Activated CD4-positive, CD25-positive, alpha-beta regulatory T cell treated with anti-CD3 and anti-CD28 coated beads, Interleukin-2, amount 50 U/mL, for 24 hours (primary cell): ENCODE measurements around the gene CPTP.

Source experiments
- ATAC-seq, 2 donors: fragments of 150-1000 bp; cut with Tn5 transposase; one replicate each; pipeline ENCODE4 v1.10.0; 2021; ENCODE audit warnings: mild to moderate bottlenecking in 1 of 2, moderate library complexity in 1 of 2

The CPTP gene

DNA sequence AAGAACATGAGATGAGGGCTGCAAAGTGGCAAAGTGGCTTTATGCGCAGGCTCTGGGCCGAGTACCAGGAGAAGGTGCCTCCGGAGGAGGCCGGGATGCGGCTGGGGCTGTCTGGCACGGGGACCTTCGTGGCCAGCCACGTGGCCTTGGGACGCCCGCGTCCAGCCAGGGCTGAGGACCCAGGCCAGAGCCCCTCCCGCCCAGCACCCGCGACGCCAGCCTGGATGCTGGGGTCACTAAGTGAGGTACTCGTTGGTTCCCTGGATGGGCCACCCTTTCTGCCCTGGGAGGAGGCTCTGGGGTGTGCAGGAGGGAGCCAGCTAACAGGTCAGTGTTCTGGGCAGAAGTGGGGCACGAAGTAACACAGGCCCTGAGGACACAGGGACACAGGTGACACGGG lies 31.8 kb upstream of the CPTP start:
- ATAC-seq: no peak

DNA sequence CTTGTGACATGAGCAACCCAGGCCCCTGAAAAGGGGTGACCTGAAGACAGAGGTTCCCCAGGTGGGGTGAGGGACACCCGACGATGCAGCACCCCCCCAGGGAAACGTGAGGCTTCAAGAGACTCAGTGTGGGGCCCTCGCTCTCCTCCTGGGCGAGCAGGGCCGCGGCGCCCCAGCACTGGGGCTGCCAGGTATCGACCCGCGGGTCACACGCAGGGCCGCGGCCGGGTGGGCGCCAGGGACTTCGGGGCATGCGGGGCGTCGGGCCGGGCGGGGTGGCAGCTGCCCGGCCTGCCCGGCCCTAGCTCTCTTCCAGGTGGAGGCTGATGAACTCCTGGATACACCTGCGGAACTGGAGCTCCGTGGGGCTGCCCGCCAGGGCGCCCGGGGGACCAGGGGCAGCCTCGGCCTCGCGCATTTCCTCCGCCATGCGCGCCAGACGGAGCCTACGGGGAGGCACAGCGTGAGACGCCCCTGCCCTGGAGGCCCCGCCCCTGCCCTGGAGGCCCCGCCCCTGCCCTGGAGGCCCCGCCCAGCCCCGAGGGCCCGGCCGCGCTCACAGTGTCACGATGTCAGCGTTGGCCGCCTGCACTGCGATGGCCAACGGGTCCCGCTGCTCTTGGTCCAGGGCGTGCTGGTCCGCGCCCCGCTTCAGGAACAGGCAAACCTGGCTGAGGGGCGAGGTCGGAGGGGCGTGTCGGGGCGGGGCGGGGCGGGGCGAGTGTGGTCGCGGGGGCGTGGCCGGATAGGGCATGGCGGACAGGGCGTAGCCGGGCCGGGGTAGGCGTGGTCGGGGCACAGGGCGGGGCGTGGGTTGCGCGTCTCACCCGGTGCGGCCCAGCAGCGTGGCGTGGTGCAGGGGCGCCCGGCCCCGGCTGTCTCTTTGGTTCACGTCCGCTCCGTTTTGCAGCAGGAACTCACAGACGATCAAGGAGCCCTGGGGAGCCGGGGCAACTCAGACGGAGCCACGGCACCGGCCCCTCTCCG lies 31.0 kb upstream of the CPTP start:
- no peak for ATAC-seq

DNA sequence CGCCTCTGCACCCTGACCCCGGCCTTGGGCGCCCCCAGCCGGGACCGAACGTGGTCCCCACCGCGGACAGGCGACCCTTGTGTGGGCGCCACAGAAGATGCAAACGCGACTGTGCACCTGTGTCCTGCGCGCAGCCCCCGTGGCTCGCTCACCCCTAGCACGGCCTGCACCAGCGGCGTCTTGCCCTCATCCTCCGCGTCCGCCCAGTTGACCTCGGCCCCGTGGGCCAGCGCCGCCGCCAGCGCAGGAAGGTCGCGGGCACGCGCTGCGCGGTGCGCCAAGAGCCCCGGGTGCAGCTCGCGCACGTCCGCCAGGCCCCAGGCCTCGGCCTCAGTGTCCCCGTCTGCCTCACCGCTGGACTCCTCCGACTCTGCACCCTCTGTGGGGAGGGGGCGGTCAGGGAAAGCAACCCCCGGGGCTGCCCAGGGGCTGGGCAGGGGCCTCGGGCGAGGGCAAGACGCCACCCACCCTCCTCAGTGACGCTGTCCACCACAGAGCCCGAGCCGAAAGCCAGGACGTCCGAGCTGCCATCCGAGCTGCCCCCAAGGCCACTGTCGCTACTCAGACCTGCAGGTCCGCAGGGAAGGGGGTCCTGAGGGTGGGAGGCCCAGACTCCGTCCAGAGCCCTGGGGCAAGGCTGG lies 30.2 kb upstream of the CPTP start:
- no peak for ATAC-seq

DNA sequence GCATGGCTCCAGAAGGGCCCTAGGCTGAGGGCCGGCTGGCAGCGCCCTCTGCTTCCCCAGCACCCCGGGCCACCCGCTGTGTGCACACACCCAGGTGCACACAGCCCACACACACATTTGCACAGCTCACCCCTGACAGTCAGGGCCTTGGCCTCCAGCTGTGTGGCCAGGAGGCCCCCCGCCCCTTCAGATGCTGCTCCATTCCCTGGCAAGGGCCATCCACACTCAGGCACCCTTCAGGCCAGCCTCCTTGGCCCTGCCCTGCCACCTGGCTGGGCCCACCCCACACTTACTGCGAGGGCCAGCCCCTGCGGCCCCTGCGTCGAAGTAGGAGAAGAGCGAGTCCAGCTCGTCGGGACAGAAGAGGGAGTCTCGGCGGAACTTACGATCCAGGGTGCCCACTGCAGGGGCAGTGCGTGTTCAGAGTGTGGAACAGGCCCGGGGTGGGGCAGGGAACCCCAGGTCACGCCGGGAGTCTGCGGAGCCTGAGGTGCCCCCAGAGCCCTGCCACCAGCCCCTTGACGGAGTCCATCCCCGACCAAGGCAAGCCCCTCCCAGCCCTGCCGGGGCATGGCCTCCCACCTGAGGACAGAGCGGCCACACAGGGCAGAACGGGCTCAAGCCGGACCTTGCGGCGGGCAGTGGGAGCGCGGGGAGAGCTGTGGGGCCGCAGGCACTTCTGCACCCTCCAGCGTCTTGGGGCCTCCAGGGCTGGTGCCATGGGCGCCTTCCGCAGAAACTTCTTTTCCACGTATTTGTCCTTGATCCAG lies 29.3 kb upstream of the CPTP start:
- no peak for ATAC-seq

DNA sequence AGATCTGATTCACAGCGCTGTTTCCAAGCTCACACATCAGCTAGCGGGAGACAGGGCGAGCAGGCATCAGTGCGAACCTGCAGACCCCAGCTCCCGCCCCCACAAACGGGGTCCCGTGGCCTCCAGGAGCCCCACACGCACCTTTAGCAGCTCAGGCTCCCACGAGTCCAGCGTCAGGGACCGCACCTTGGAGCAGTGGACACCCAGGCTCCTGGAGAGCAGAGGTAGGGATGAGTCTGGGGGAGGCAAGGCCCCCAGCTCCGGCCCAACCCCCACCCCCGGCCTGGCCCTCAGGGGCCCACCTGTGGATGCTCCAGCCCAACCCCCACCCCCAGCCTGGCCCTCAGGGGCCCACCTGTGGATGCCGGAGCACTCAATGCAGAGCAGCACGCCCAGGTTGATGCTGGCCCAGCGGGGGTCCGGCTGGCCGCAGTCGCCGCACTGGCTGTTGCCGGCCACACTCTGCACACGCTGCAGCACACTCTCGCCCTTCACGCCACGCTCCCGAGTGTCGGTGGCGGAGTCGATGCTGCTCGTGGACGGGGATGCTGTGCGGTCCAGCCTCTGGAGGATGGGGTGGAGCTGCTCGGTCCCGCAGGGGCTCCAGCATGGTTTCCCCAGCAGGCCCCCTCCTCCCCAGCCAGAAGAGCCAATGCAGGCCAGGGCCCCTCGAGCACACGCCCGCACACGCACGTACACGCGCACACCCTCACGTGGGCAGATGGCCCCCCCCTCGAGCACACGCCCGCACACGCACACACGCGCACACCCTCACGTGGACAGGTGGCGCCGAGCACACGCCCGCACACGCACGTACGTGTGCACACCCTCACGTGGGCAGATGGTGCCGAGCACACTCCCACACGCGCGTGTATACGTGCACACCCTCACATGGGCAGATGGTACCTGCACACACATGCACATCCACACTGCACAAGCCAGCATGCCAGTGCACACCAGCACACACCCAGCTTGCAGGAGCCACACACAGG lies 28.2 kb upstream of the CPTP start:
- ATAC-seq: no peak

DNA sequence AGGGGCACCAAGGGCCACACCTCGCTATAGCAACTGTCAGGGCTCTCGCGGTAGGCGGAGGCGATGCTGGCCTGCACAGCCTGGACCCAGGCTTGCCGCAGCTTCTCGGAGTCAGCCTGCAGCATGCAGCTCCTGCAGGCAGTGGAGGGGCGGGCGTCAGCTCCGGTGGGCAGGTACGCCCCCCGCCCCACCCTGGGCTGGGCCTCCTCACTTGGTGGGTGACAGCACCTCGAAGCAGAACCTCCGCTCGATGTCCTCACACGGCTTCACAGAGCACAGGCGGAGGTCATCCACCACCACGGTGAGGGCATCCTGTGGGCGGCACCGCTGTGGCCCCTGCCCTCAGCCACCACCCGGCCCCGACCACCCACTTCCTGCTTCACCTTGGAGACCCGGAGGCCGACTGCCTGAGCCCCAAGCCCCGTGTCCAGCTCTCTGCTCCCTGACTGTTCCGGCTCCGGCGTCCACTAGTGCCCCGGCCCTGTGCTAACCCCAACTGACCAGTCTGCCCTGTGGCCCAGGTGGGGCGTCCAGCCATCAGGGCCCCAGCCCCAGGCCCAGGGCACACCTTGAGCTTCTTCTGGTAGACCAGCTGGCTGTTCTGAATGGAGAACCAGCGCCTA lies 26.7 kb upstream of the CPTP start:
- ATAC-seq: no peak

DNA sequence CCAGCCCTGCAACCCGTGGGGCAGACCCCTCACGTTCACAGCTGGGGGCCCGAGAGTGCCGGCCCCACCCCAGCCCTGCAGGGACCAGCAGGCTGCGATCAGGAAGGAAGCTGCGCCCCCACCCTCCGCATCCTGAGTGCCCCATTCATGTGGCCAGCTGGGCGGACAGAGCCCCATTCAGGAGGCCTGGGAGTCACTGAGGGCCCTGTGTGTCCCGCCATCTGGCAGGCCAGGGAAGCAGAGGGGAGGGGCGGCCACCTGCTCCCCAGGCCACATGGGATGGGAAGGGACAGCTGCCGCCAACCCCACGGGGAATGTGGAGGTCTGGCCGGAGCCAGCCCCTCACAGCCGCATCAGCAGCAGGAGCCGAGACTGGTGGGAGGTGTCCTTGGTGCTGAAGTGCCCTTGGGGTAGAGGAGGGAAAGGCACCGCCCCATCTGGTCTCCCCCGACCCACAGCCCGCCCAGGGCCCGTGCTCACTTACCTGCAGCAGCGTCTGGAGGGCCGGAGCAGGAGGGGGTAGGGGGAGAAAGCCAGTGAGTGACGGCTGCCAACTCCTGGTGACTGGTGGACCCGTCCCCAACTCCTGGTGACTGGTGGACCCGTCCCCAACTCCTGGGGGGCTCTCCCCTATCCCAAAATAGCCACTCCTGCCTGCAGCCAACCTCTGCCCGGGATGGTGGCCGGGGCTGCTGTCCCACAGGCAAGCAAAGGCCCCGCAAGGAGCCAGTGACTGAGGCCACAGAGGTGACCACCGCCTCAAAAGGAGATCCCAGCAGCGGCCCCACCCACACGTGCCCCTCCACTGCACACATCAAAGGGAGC lies 25.5 kb upstream of the CPTP start:
- ATAC-seq: no peak

DNA sequence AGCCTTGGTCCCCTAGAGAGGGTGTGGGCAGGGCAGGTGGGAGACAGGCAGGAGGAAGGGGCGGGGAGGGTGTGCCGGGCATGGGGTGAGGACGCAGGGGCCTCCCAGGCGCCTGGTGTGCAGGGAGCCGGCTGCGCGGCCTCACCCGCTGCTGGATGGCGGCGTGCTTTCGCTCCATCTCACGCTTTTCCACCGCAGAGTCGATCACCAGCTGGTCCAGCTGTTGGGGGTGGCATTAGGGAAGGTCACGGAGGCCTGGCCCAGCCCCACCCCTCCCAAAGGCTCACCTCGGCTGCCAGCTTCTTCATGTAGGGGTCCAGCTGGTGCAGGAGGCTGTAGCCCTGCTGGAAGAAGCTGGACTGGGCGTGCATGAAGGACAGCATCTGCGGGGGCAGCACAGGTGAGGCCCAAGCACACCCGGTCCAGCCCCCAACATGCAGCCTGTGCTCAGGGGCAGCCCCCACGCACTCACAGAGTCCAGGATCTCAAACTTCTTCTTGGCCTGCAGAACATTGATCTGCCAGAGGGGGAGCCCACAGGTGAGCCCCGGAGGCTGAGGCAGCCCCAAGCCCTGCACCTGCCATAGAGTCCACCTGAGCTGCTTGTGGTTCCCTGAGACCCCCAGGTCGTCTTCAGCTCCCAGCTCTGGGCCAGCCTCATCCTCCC lies 24.8 kb upstream of the CPTP start:
- ATAC-seq: peak; percentile 68 to 69

DNA sequence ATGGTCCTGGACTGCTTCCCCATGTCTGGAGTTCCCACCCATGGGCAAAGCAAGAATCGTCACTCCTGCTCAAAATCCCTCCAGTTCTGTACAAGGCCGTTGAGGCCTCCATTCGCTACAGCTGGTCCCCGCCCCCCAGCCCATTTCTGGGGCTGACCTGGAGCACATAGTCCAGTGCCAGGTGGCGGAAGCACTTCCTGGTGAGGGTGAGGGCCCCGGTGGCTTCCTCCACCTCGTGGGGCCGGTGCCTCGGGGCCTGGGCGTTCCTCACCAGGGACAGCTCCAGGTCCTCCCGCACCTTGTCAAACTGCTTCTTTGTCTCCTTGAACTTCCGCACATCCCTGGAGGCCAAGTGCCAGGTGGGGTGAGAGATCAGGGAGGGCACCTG lies 24.3 kb upstream of the CPTP start:
- ATAC-seq: no peak

DNA sequence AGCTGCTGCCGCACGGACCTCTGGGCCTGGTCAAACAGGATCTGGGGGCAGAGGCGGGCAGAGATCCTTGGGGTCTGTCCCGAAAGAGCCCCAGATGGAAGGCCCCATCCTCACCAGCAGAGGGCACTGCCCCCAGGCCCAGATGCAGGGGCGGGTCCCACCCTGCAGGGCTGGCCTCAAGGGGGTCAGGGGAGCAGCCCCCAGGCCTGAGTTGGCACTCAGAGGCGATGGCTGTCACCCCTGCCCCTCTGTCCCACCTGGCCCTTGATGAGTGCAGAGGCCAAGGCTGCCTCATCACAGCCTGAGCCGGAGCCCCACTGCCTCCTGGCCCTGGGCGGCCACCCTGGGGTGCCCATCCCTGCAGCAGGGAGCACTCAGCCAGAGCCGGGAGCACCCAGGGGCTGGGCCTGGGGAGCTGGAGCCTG lies 22.6 kb upstream of the CPTP start:
- ATAC-seq: no peak

DNA sequence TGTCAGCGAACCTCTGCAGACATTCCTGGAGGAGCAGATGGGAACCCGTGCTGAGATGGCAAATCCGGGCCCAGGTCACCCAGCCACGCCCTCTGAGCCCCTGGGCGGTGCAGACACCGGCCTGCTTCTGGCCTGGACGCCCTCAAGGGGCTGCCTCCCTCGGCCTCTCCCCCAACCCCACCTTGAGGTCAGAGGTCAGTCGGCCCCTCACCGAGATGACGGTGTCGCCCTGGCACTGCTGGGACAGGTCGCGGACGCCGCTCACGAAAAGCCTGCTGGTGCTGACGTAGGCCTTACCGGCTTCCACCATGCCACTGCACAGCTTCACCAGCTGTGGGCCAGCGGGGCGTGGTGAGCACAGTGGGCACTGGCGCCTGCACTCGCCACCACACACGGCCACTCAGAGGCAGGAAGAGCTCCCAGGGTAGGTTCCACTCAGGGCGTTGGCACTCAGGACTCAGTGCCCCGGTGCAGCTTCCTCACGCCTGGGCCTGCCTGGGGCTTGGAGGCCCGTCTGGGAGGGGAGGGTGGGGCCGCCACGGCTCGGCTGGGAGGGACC lies 21.6 kb upstream of the CPTP start:
- ATAC-seq: no peak

DNA sequence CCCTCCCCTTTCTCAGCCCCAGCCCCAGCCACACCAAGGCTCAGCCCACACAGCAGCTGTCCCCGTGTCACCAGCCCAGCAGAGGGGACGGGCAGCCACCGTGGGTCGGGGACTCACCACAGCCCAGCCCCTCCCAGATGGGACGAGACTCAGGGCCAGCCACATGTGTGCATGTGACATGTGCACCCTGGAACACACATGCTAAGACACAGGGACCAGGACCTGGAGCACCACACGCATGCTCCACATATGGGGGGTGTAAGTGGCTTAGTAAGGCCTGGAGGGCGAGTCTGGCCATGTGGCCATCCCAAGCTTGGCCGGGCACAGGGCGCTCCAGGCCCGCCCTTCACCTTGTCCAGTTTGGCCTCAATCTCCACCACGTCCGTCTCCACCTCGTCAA lies 20.9 kb upstream of the CPTP start:
- no peak for ATAC-seq

DNA sequence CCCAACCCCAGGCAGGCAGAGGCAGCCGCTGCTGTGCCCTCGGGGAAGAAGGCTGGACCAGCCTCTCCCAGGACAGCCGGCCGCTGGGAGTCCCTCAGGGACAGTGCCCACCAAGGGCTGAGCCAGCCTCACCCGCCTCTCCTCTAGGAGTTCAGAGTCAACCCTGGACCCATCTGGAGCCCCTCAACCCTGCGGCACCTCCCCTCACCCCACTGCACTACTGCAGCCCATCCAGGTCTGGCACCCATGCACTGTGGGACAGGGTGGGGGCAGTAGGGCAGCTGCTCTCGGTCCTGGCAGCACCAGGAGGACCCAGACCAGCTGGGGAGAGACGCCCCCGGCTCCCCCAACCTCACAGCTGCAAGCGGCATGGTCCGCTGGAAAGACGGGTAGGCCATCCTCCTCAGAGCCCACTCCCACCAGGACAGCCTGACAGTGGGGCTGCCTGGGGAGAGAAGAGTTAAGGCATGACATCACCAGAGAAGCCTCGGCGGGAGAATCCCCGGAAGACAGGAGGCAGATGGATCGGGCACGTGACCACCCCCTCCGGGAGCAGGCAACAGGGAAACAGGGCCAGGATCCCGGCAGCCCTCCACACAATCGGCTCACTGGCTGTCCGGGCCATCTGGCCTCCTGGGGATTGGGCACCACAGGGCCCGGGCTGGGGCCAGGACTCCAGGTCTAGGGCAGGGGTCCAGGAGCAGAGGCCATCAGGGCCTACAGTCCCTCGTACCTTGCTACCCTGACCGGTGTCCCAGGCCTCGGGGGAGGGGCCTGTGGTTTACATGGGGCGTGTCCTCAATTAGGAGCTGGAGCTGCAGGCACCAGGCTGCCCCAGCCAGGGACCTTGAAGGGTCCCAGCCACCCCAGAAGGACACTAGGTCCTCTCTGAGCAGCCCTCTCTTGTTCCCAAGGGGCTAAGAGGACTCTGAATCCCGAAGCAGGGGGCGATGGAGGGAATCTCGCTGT lies 20.0 kb upstream of the CPTP start:
- no peak for ATAC-seq

DNA sequence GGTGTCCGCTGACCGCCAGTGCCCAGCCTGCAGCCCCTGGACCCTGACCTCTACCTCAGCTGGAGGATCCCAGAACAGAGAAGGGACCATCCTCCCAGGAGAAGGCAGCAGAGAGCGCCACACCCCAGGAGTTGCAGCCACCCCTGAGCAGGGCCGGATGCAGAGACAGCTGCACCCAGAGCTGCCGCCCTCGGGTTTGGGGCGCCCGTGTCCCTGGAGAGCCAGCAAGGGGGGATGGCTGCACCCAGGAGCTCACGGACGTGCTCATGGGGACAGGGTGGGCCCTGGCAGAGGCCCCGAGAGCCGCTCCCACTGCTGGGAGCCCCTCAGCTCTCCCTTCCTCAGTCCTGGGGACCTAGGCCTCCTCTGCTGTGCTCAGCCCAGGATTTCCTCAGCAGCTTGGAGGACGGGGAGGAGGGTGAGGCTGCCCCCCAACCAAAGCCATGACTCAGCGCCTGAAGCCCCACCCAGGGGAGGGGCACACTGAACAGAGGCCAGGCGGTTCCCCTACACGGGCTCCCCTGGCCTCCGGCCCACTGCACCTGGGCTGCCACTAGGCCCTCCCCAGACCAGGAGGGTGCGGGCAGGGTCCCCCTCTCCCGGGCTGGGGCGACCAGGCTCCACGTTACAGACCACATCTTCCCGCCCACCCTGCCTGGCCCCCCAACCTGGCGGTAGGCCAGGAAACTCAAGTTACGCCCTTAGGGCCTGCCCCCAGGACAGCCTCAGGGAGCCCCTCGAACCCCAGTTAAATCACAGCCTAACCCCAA lies 19.1 kb upstream of the CPTP start:
- peak; percentile 24 to 32 for ATAC-seq

DNA sequence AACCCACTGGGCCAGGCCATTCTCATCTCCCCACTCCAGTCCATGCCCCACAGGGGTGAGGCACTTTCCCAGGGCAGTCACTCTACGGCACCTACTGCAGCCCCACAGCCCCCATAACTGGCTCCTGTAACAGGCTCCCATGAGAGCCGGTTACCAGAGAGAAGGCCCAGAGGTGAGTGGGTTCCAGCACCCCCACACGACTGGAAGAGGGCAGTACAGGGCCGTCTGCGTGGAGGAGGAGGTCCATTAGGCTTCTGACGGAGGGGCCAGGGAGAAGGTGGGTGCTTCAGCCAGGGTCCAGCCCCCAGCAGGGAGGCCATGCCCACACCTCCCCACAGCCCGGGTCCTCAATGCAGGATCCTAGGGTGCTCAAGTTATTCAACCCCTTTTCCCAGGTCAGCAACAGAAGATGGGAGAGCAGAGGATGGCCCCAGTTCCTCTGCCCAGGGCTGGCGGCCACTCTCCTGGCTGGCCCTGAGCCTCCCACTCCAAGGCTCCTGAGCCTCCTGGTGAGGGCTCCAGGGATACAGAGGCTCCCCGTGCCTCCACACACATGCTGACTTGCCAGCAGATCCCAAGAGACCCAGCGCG lies 18.4 kb upstream of the CPTP start:
- no peak for ATAC-seq

DNA sequence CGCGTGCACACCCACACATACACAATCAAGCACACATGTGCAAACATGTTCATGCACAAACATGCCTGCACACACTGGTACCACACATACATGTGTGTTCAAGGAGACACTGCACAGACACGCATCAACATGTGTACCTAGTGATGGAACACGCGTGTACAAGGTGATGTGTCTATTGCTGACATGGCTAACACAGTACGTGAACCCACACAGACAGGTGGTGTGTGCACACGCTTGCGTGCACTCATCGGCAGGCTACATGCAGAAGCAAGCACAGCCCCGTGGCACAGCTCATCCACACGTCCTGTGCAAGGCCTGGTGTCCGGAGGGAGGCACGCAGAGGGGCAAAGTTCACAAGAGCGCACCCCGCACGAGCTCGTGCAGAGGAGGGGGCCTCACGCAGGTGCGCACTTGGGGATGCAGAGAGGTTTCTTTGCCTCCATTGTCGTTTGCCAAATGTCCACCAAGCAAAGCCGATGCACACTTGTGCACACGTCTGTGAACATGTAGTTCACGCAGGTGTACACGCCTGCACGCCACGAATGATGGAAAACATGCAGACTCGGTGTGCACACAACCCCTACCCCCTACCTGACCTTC lies 17.8 kb upstream of the CPTP start:
- no peak for ATAC-seq
